Measurements from ENCODE around the gene ADCY5. TPM values are rescaled to one million over a fixed set of nuclear protein-coding genes. Genes with fewer than 3 reads are reported as not detected.

The ADCY5 gene
- total RNA-seq, 2 donors from 2014 or later, result 3.9 to 5.2 TPM

GRCh38 chr3:123475786-123476185 lies 26.9 kb upstream of the ADCY5 start:
- no peak for TF ChIP-seq CTCF (conservative IDR thresholded peaks at IDR 0.05)
- Histone ChIP-seq H3K27me3 (ENCODE audit: control insufficient read depth, insufficient read depth, low read length, poor library complexity, severe bottlenecking) (no peaks in the 10 kb centered on the region), H3K4me3 (ENCODE audit: low read length) (no peak overlapping the region), H3K27ac (ENCODE audit: low read depth, low read length) (no peak overlapping the region), H3K36me3 (ENCODE audit: control insufficient read depth, insufficient read depth, low read length) (no peaks in the 10 kb centered on the region), H3K9ac (ENCODE audit: extremely low read depth, low read length, poor library complexity, severe bottlenecking) (no peak overlapping the region), H3K4me1 (ENCODE audit: control insufficient read depth, insufficient read depth, low read length) (no peaks in the 10 kb centered on the region), H3K9me3 (ENCODE audit: control insufficient read depth, low read length) (no peaks in the 10 kb centered on the region)
- WGBS, 2 experiments (ENCODE audit: insufficient coverage in 1 of 2, insufficient read length in 1 of 2), result 75 to 86% methylated on average over 1 to 6 of the region's 7 CpGs
- no peak for DNase-seq
- Mint-ChIP-seq H3K9me3 (no peaks in the 10 kb centered on the region), H3K27me3 (ENCODE audit: insufficient read depth) (peaks cover 9% of the 10 kb centered on the region), H3K36me3 (ENCODE audit: low read depth) (no peaks in the 10 kb centered on the region), H3K4me3 (no peak overlapping the region), H3K27ac (no peak overlapping the region), H3K4me1 (peaks cover 12% of the 10 kb centered on the region)

- Histone ChIP-seq H3K36me3 (ENCODE audit: control insufficient read depth, insufficient read depth, low read length) (no peaks in the 10 kb centered on the region), H3K9me3 (ENCODE audit: control insufficient read depth, low read length) (no peaks in the 10 kb centered on the region), H3K27me3 (ENCODE audit: control insufficient read depth, insufficient read depth, low read length, poor library complexity, severe bottlenecking) (peaks cover 6% of the 10 kb centered on the region), H3K27ac (ENCODE audit: low read depth, low read length) (no peak overlapping the region), H3K9ac (ENCODE audit: extremely low read depth, low read length, poor library complexity, severe bottlenecking) (no peak overlapping the region), H3K4me3 (ENCODE audit: low read length) (no peak overlapping the region), H3K4me1 (ENCODE audit: control insufficient read depth, insufficient read depth, low read length) (no peaks in the 10 kb centered on the region)
- Mint-ChIP-seq H3K9me3 (no peaks in the 10 kb centered on the region), H3K27ac (no peak overlapping the region), H3K36me3 (ENCODE audit: low read depth) (no peaks in the 10 kb centered on the region), H3K27me3 (ENCODE audit: insufficient read depth) (peaks cover 14% of the 10 kb centered on the region), H3K4me1 (peaks cover 12% of the 10 kb centered on the region), H3K4me3 (no peak overlapping the region)
- no peak for DNase-seq
- 89 to 93% methylated on average over 4 to 5 of the region's 5 CpGs for WGBS, 2 experiments (ENCODE audit: insufficient coverage in 1 of 2, insufficient read length in 1 of 2)
- no peak for TF ChIP-seq CTCF (conservative IDR thresholded peaks at IDR 0.05)
These were observed 22.2 kb upstream of the ADCY5 start for GRCh38 chr3:123471106-123471505.

GRCh38 chr3:123469323-123469995 lies 20.6 kb upstream of the ADCY5 start:
- Mint-ChIP-seq H3K4me1 (no peaks in the 10 kb centered on the region), H3K4me3 (no peak overlapping the region), H3K27ac (no peak overlapping the region), H3K9me3 (no peaks in the 10 kb centered on the region), H3K36me3 (ENCODE audit: low read depth) (no peaks in the 10 kb centered on the region), H3K27me3 (ENCODE audit: insufficient read depth) (peaks cover 23% of the 10 kb centered on the region)
- Histone ChIP-seq H3K36me3 (ENCODE audit: control insufficient read depth, insufficient read depth, low read length) (no peaks in the 10 kb centered on the region), H3K27me3 (ENCODE audit: control insufficient read depth, insufficient read depth, low read length, poor library complexity, severe bottlenecking) (peaks cover 15% of the 10 kb centered on the region), H3K9ac (ENCODE audit: extremely low read depth, low read length, poor library complexity, severe bottlenecking) (no peak overlapping the region), H3K4me1 (ENCODE audit: control insufficient read depth, insufficient read depth, low read length) (no peaks in the 10 kb centered on the region), H3K9me3 (ENCODE audit: control insufficient read depth, low read length) (no peaks in the 10 kb centered on the region), H3K27ac (ENCODE audit: low read depth, low read length) (no peak overlapping the region), H3K4me3 (ENCODE audit: low read length) (no peak overlapping the region)
- no peak for DNase-seq
- 81 to 88% methylated on average over 8 to 11 of the region's 11 CpGs for WGBS, 2 experiments (ENCODE audit: insufficient coverage in 1 of 2, insufficient read length in 1 of 2)
- no peak for TF ChIP-seq CTCF (conservative IDR thresholded peaks at IDR 0.05)
